COLO668 (cell line): Measurements from ENCODE around the gene MLEC.
"Not testable (repeated sequence)": the region's sequence is repeated elsewhere in the genome, so short reads cannot be mapped to it uniquely, and the experiment has no call there.

Experiments
- DNase-seq: peaks from one replicate; lab custom pipeline; 2025; ENCODE audit not compliant: unreplicated experiment; lab: John Stamatoyannopoulos, UW

MLEC gene

DNA sequence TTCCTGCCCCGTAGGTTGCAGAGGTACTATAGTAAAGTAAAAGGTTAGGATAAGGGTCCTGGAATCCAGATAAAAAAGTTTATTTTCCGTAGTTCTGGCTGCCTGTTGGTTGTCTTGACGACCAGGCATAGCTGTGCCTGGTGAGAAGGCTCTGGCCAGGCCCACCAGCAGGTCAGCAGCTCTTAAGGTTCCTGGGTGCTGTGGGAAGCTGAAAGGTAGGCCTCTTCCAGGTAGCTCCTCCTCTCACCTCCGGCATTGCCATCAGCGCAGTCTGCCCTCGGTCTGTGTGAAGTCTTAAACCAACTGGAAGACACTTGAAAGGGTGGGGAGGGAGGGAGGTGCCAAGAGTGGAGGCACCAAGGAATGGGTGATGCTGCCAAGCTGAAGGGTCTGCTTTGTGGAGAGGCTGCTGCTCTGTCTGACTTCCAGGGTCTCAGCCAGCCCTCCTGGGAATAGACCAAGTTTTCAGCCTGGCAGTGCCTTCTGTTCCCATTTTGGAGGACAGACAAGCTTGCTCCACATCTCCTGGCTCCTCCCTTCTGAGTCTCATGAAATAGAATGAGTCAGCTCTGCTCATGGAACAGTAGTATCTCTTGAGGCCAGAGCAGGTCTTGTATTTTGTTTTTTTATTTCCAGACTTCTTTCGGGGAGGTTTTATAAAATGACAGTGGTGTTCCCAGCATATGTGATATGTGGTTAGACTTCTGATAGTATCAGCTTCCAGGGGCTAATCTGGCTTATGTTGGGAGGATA, 33.5 kb downstream of the MLEC start:
- DNase-seq = no peak

DNA sequence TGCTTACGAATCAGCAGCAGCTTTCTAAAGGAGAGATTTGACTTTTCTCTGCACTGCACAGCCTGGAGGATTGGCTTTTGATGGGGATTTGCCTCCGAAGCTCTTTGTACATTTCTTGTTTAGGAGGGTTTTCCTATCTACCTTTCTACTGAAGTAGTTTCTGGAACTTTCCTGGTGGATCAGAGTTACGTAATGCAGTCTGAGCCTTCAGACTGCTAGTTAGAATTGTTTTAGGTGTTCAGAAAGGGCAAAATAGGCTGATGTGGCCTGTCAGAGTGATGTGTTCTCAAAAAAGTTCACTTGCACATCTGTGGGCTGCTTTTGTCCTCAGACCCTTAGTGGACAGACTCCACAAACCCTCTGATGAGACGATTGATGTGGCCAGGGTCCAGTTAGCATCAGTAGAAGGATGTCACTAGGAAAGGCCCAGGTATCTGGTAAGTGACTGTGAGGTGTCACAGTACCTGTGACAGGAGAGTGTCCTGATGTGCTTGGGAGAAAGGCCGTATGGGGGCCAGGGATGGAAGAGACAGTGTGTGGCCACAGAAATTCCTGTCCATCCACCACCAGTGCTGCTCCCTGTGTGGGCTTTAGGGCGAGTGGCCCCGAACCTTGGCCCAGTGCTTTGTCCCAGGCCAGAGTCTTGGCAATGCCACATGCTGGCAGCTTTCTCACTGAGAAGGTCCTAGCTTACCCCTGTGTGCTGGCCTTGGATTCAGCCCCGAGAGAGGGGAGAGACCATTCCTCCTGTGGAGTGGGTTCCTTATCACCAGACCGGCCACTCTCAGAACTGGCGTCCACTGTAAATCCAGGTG, 34.2 kb downstream of the MLEC start:
- no peak for DNase-seq

DNA sequence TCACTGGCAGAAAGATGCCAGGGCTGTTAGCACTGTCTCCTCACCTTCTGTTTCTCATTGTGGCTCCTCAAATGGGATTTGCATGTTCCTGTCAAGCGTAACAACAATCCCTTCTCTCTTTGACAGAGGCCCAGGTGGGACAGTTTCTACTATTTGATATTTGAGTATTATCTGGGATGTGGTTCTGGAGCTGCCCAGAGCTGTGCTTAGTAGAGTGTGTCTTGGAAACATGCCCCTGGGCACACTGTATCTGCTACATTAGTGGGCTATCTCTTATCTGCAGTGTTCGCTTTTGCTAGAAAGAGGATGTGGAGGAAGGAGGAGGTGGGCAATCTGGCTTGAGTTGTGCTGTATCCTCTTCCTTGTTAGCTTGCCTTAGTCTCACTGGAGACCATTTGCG, 34.9 kb downstream of the MLEC start:
- no peak for DNase-seq

DNA sequence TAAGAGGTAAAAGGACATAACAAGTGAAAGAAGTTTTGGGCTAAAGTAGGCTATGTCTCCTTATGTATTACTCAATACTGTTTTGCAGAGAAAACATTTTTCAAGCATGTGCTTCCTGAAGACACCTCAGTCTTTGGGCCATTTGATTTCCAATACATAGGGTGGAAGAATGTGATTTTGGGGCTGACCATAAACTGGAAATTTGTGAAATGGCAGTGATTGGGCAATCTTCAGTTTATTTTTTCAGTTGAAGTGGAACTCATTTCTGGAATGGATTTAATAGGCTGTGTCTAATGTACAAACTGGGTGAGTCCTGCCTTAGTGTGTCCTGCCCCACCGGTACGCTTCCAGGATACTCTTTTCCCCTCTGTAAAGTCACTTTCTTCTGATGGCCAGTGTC, 35.8 kb downstream of the MLEC start:
- DNase-seq = no peak

- DNase-seq = no peak
Measured at GRCh38 chr12:120724720-120725119, 37.8 kb downstream of the MLEC start.

DNA sequence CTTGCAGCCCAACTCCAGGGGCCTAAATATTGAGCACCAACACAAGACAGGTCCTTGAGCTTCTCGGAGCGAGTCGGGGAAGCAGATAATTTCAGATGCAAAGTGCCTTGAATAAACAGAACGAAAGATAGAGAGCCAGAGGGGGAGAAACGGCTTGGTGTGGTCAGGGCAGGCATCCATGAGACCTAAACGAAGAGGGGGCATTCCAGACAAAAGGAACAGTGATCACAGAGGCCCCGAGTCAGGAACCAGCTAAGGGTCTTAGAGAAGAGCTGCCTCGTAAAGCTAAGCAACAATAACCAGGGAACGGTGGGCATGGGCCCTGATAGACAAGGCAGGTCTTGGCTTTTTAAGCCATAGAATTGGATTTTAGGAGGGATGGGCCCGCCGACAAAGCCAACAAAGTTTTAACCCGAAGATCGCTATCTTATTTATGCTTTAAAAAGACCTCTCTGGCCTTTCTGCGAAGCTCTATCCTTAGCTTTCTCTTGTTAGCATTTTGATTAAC, 38.3 kb downstream of the MLEC start:
- DNase-seq = no peak

DNA sequence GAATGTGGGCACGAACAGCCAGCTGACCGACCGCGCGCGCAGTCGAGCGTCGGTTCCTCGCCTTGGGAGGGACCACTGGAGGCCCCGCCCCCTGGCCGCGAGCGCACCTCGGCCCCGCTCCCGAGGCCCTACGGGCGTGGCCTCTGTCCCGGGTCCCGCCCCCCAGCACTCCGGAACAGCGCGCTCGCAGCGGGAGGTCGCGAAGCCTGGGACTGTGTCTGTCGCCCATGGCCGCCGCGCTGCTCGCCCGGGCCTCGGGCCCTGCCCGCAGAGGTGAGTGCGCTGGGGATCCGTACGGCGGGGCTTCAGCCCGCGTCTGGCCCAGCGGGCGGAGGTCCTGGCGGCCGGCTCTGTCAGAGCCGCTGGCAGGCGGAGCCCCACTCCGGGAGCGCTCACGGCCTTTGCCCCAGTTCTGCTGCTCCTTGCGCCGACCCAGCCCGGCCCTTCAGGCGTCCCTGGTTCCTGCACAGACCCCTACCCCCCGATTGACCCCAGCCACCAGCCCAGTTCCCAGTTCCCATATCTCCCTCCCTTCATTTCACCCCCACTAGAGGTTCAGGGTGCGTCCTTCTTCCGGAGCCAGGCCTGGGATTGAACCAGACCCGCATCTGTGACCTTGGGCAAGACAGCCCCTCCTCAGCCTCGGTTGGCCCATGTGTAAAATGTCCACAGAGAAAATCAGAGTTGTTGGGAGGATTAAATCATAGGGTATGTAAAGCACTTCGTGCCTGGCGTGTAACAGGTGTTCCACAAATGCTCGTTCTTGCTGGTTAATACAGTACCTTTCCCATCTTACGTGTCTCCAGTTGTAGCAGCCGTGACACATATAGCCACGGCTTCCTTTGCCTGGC, 38.9 kb downstream of the MLEC start, which contains the start of gene ACADS:
Gene ACADS (plus strand): TSS at position 168 of the 851 bp plus-strand sequence. CDS start 60 bp downstream, at position 228.
- DNase-seq = peak; percentile 96

GRCh38 chr12:120726510-120726793, 39.5 kb downstream of the MLEC start:
- no peak for DNase-seq

GRCh38 chr12:120726961-120727360, 40.0 kb downstream of the MLEC start:
- no peak for DNase-seq

DNA sequence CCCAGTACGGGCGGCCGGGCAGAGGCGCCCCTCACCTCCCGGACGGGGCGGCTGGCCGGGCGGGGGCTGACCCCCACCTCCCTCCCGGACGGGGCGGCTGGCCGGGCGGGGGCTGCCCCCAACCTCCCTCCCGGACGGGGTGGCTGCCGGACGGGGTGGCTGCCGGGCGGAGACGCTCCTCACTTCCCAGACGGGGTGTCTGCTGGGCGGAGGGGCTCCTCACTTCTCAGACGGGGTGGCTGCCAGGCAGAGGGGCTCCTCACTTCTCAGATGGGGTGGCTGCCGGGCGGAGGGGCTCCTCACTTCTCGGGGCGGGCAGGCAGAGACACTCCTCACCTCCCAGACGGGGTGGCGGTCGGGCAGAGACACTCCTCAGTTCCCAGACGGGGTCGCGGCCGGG, 45.2 kb downstream of the MLEC start:
- not testable (repeated sequence) for DNase-seq

DNA sequence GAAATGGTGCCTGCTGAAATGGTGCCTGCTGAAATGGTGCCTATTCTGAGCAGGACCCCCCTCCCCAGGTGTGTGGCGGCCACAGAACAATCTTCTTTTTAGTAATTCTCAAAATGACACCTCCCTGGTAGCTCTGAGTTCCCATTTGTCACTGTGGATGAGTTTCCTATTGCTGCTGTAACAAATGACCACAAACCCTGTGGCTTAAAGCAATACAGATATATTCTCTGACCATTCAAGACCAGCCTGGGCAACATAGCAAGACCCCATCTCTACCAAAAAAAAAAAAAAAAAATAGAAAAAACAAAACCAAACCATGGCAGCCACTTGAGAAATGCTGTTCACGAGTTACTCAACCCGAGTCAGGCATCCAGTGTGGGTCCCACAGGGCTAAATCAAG, 46.6 kb downstream of the MLEC start:
- DNase-seq = no peak

GRCh38 chr12:120734210-120734609, 47.3 kb downstream of the MLEC start:
- DNase-seq = no peak

DNA sequence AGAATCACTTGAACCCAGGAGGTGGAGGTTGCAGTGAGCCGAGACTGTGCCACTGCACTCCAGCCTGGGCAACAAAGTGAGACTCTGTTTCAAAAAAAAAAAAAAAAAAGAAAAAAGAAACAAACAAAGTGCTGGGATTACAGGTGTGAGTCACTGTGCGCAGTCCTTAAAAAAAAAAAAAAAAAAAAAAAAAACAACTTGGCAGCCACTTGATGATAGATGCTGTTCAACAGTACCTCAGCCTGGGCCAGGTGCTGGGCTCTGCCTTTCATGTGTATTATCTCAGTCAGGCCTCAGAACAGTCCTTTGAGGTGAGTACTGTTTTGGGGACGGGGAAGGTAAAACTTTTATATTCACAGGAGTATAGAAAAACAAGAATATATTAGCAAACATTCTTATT, 48.2 kb downstream of the MLEC start:
- no peak for DNase-seq

DNA sequence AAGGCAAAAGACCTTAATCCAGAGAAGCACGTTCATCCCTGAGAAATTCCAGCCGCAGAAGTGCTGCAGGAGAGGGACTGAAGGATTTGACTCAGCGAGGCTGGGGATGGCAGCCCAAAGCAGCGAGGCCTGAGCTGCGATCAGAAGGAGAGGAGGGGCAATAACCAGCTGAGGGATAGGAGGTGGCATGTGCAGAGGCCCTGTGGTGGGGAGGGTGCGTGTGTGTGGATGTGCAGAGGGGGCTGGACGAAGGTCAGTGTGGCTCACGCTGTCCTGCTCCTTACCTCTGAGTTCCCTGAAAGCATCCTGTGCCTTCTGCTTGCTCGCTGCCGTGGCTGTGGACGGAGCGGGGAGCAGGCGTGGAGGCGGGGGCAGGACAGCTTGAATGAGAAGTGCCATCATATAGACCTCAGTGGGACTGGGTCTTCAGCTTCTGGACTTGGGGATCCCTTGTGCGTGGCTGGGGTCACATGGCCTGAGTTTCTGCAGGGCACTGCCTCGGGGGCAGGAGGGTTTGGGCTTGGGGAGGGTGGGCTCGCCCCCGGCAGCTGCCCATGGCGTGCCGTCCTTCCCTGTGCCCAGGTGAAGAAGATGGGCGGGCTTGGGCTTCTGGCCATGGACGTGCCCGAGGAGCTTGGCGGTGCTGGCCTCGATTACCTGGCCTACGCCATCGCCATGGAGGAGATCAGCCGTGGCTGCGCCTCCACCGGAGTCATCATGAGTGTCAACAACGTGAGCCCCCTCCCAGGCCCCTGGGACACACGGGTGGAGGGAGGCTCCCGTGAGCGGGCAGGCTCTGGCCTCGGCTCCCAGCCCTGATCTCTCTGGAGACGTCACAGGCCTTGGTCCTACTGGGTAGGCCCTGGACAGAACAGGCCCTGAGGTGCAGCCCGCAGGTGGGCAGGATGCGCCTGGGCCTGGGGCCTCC, 49.7 kb downstream of the MLEC start:
- no peak for DNase-seq

GRCh38 chr12:120737557-120738251, 50.8 kb downstream of the MLEC start:
- no peak for DNase-seq

DNA sequence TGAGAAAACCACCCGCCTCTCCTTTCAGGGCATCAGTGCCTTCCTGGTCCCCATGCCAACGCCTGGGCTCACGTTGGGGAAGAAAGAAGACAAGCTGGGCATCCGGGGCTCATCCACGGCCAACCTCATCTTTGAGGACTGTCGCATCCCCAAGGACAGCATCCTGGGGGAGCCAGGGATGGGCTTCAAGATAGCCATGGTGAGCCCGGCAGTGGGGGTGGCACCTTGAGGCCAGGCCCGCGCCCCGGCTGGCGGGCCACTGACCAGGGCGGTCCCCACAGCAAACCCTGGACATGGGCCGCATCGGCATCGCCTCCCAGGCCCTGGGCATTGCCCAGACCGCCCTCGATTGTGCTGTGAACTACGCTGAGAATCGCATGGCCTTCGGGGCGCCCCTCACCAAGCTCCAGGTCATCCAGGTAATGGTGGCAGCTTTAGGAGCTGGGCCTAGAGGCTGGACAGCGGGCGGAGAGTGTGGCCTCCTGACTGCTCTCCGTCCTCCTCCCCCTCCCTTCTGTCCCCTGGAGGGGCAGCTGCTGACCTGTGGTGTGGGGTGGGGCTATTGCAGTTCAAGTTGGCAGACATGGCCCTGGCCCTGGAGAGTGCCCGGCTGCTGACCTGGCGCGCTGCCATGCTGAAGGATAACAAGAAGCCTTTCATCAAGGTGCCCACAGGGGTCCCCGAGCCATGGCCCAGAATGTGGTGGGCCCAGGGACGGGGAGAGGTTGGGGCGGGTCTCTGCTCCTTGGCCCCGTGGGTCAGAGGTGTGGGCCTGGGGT, 51.5 kb downstream of the MLEC start:
- DNase-seq = no peak

GRCh38 chr12:120739031-120739762, 52.2 kb downstream of the MLEC start:
- no peak for DNase-seq
